ENCODE measurements around the gene ATXN7L1. TPM values are rescaled to one million over a fixed set of nuclear protein-coding genes. Genes with fewer than 3 reads are reported as not detected.

The ATXN7L1 gene
- total and polyA plus RNA-seq, 7 donors, result 1.2 to 6.0 (median 3.0) TPM

- no peak for DNase-seq
- no peaks in the 10 kb centered on the region for H3K36me3 ChIP-seq (ENCODE audit: insufficient read depth in 1 of 2, low read depth in 1 of 2)
- no peaks in the 10 kb centered on the region for H3K27me3 ChIP-seq (ENCODE audit: insufficient read depth in 3 of 3, low read length in 2 of 3)
- no peak for ATAC-seq
- no peak overlapping the region for H3K27ac ChIP-seq
- no peak for TF ChIP-seq CTCF (IDR thresholded peaks at IDR 0.05)
- H3K4me1 ChIP-seq, result no peaks in the 10 kb centered on the region
- no peaks in the 10 kb centered on the region for H3K9me3 ChIP-seq
- WGBS, 3 donors, result 96 to 99% (median 97%) methylated on average over 2 of the region's 2 CpGs
- H3K4me3 ChIP-seq, result no peak overlapping the region
- intact Hi-C loops (cut with DNase I), result no loop called here
Observed at GRCh38 chr7:105917659-105918058, 41.3 kb upstream of the ATXN7L1 start.

GRCh38 chr7:105916603-105917002, 40.2 kb upstream of the ATXN7L1 start:
- no peak for DNase-seq
- WGBS, 3 donors, result 90 to 98% (median 95%) methylated on average over 1 of the region's 1 CpG
- intact Hi-C loops (cut with DNase I), result no loop called here
- TF ChIP-seq CTCF (IDR thresholded peaks at IDR 0.05), result no peak
- Histone ChIP-seq H3K9me3 (no peaks in the 10 kb centered on the region), H3K4me3 (no peak overlapping the region), H3K27me3 (ENCODE audit: insufficient read depth in 3 of 3, low read length in 2 of 3) (no peaks in the 10 kb centered on the region), H3K27ac (no peak overlapping the region), H3K36me3 (ENCODE audit: insufficient read depth in 1 of 2, low read depth in 1 of 2) (no peaks in the 10 kb centered on the region), H3K4me1 (no peaks in the 10 kb centered on the region)
- ATAC-seq, result no peak

GRCh38 chr7:105913947-105914346, 37.5 kb upstream of the ATXN7L1 start:
- Histone ChIP-seq H3K27ac (no peak overlapping the region), H3K27me3 (ENCODE audit: insufficient read depth in 3 of 3, low read length in 2 of 3) (no peaks in the 10 kb centered on the region), H3K4me1 (no peaks in the 10 kb centered on the region), H3K9me3 (no peaks in the 10 kb centered on the region), H3K36me3 (ENCODE audit: insufficient read depth in 1 of 2, low read depth in 1 of 2) (no peaks in the 10 kb centered on the region), H3K4me3 (no peak overlapping the region)
- ATAC-seq (no peak), DNase-seq (no peak)
- WGBS, 3 donors, result 78 to 94% (median 80%) methylated on average over 3 of the region's 3 CpGs
- intact Hi-C loops (cut with DNase I), result no loop called here
- TF ChIP-seq CTCF (IDR thresholded peaks at IDR 0.05), result no peak

- no peak overlapping the region for H3K27ac ChIP-seq
- no peaks in the 10 kb centered on the region for H3K9me3 ChIP-seq
- 91 to 94% (median 93%) methylated on average over 4 of the region's 4 CpGs for WGBS, 3 donors
- no peak for DNase-seq
- H3K4me3 ChIP-seq, result no peak overlapping the region
- H3K36me3 ChIP-seq (ENCODE audit: insufficient read depth in 1 of 2, low read depth in 1 of 2), result no peaks in the 10 kb centered on the region
- no peak for ATAC-seq
- no peak for TF ChIP-seq CTCF (IDR thresholded peaks at IDR 0.05)
- no peaks in the 10 kb centered on the region for H3K27me3 ChIP-seq (ENCODE audit: insufficient read depth in 3 of 3, low read length in 2 of 3)
- no peaks in the 10 kb centered on the region for H3K4me1 ChIP-seq
- intact Hi-C loops (cut with DNase I), result no loop called here
Observed at GRCh38 chr7:105911961-105912575, 35.7 kb upstream of the ATXN7L1 start.

GRCh38 chr7:105910172-105910571, 33.8 kb upstream of the ATXN7L1 start:
- no peak for ATAC-seq
- no peak for DNase-seq
- H3K4me3 ChIP-seq, result no peak overlapping the region
- H3K36me3 ChIP-seq (ENCODE audit: insufficient read depth in 1 of 2, low read depth in 1 of 2), result no peaks in the 10 kb centered on the region
- WGBS, 3 donors, result 98 to 100% (median 99%) methylated on average over 5 of the region's 5 CpGs
- intact Hi-C loops (cut with DNase I), result no loop called here
- no peaks in the 10 kb centered on the region for H3K9me3 ChIP-seq
- no peak overlapping the region for H3K27ac ChIP-seq
- no peaks in the 10 kb centered on the region for H3K4me1 ChIP-seq
- H3K27me3 ChIP-seq (ENCODE audit: insufficient read depth in 3 of 3, low read length in 2 of 3), result no peaks in the 10 kb centered on the region
- no peak for TF ChIP-seq CTCF (IDR thresholded peaks at IDR 0.05)

Data from psoas muscle (tissue), 8 donors.